Measurements from ENCODE around the gene GJD3. TPM values are rescaled to one million over a fixed set of nuclear protein-coding genes. Genes with fewer than 3 reads are reported as not detected.

Gene GJD3
- total and polyA plus RNA-seq, 2 of the 4 experiments (the other 2 are of a cell fraction) = 0.10 TPM; not detected in 1

DNA sequence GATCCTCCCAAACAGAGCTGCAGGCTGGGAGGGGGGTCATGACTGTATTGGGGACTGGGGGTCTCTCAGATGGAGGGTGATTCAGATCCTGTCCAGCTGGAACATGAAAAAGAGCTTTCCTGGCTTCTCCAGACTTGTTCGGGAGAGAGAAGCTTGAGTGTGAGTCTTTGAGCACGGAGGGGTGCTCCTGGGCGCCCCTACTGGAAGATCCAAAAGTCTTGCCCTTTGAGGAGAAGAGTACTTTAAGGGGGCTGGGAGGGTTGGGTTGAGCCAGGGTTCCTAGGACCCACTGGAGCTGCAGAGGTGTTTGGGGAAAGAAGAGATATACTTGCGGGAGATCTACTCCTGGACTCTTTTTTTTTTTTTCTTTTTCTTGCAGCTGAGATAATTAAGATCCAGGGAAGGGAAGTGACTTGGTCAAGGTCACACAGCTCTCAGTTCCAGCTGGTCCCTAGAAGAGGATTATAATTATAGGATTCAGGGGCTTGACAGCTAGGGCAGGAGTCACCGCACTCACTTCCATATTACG lies 47.1 kb downstream of the GJD3 start:
- peak; percentile 26 for ATAC-seq (ENCODE audit: low read depth)

More for the DNA sequence above, 47.1 kb downstream of the GJD3 start:
- Histone ChIP-seq H2AFZ (replicated peaks; ENCODE audit: low read length, poor library complexity) (peak overlapping the region; percentile 72), H4K91ac (ENCODE audit: insufficient read depth, low read depth, low read length) (peak overlapping the region; percentile 82), H3K4me1 (ENCODE audit: control insufficient read depth, insufficient read depth, low read length) (peaks cover 68% of the 10 kb centered on the region), H4K5ac (ENCODE audit: low read depth, low read length) (peak overlapping the region; percentile 59), H3K9me3 (ENCODE audit: control insufficient read depth, insufficient read depth, low read length) (no peaks in the 10 kb centered on the region), H3K9me1 (ENCODE audit: insufficient read depth, low read length) (peaks cover 53% of the 10 kb centered on the region), H2BK20ac (ENCODE audit: low read depth, low read length) (peak overlapping the region; percentile 75), H3K36me3 (ENCODE audit: control insufficient read depth, insufficient read depth, low read length) (no peaks in the 10 kb centered on the region), H2AK5ac (ENCODE audit: low read depth, low read length) (peak overlapping the region; percentile 75), H3K4ac (ENCODE audit: low read depth, low read length) (peak overlapping the region; percentile 91), H3K4me3 (ENCODE audit: insufficient read depth, low read depth, low read length) (peak overlapping the region; percentile 43), H3K56ac (ENCODE audit: extremely low read depth, insufficient read depth, low read length) (peak overlapping the region; percentile 74), H2BK120ac (ENCODE audit: low read depth, low read length) (peak overlapping the region; percentile 92), H2BK5ac (ENCODE audit: low read depth, low read length, poor library complexity, severe bottlenecking) (peak overlapping the region; percentile 76), H3K27me3 (ENCODE audit: control insufficient read depth, insufficient read depth, low read length) (no peaks in the 10 kb centered on the region), H3K27ac (ENCODE audit: insufficient read depth, low read length) (peak overlapping the region; percentile 63), H3K9ac (ENCODE audit: low read depth, low read length) (peak overlapping the region; percentile 69), H4K20me1 (ENCODE audit: insufficient read depth, low read length) (peaks cover 28% of the 10 kb centered on the region), H3K4me2 (ENCODE audit: low read depth, low read length) (peak overlapping the region; percentile 94), H2BK15ac (ENCODE audit: low read depth, low read length) (peak overlapping the region; percentile 67; the same call in 2 of the 3 replicates), H3K79me1 (ENCODE audit: low read depth in 1 of 2, low read length in 2 of 2) (peaks cover 7 to 80% of the 10 kb centered on the region in 2 experiments; a peak in 3 of 4 replicates), H3K14ac (replicated peaks; ENCODE audit: low read depth, low read length) (peak overlapping the region; percentile 82), H4K8ac (ENCODE audit: low read depth in 2 of 2, low read length in 2 of 2) (peak overlapping the region; percentile 74 to 84), H3K18ac (ENCODE audit: low read depth, low read length) (peak overlapping the region; percentile 56), H3K23ac (ENCODE audit: low read depth, low read length) (peak overlapping the region; percentile 80), H2AK9ac (replicated peaks; ENCODE audit: low read depth, low read length, poor library complexity) (peak overlapping the region; percentile 71)
- dilution Hi-C loops (cut with HindIII; ENCODE audit: low sequenced_read_pairs, unreplicated experiment) = no loop called here
- ChIA-PET POLR2A (ENCODE audit: unreplicated experiment) (interaction anchor here (0.6 kb wide), 2 partner anchors 131 to 231 kb away, joined by 3 to 9 read pairs; no protein-coding TSS in a partner anchor), CTCF (interaction anchor here (0.7 to 1.9 kb wide), 10 partner anchors 8 to 235 kb away, joined by 3 to 11 read pairs (median 4); partner anchors contain the start of gene RARA)
- intact Hi-C loops (cut with micrococcal nuclease) = no loop called here
- in situ Hi-C loops (cut with MboI; ENCODE audit: low sequenced_read_pairs) = no loop called here
- no TSS peak for BruUV-seq (replicated peaks)
- peak; percentile 70 for DNase-seq
- TF ChIP-seq MAZ (IDR thresholded peaks at IDR 0.05; ENCODE audit: borderline replicate concordance, low read depth, low read length) (peak; percentile 14; the same call in 1 of the 2 replicates), CEBPB (IDR thresholded peaks at IDR 0.05; ENCODE audit: low read depth, low read length) (no peak), RAD21 (IDR thresholded peaks at IDR 0.05; ENCODE audit: low read length) (peak; percentile 48), SMC3 (IDR thresholded peaks at IDR 0.05; ENCODE audit: low read depth, low read length) (peak; percentile 27; the same call in 1 of the 2 replicates)
- TF ChIP-seq, protein P1, sequence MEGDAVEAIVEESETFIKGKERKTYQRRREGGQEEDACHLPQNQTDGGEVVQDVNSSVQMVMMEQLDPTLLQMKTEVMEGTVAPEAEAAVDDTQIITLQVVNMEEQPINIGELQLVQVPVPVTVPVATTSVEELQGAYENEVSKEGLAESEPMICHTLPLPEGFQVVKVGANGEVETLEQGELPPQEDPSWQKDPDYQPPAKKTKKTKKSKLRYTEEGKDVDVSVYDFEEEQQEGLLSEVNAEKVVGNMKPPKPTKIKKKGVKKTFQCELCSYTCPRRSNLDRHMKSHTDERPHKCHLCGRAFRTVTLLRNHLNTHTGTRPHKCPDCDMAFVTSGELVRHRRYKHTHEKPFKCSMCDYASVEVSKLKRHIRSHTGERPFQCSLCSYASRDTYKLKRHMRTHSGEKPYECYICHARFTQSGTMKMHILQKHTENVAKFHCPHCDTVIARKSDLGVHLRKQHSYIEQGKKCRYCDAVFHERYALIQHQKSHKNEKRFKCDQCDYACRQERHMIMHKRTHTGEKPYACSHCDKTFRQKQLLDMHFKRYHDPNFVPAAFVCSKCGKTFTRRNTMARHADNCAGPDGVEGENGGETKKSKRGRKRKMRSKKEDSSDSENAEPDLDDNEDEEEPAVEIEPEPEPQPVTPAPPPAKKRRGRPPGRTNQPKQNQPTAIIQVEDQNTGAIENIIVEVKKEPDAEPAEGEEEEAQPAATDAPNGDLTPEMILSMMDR (conservative IDR thresholded peaks at IDR 0.05; ENCODE audit: low read depth, low read length) = peak; percentile 61
- 0% methylated on average over 1 of the region's 6 CpGs; no CpG with 5 or more reads in 1 of the 2 experiments for WGBS, 2 experiments (ENCODE audit: extremely low coverage in 2 of 2, insufficient read length in 1 of 2)
